A549 (cell line): ENCODE measurements around the gene COL5A1. TPM values are rescaled to one million over a fixed set of nuclear protein-coding genes. Genes with fewer than 3 reads are reported as not detected.

ENCODE experiments used
- ATAC-seq, 2 experiments: fragments of 200-7000 bp in 1 of 2; fragments of >200 bp in 1 of 2; cut with Nextera tagmentation in 1 of 2; cut with Tn5 transposase in 1 of 2; 3 replicates each; pipeline versions ENCODE4 v1.8.0 to v1.9.1; 2018 to 2020; ENCODE audit warnings: mild to moderate bottlenecking in 1 of 2, moderate library complexity in 1 of 2
- CTCF ChIA-PET: fragments of 300-600 bp; sonication (Branson Sonifier 250); formaldehyde crosslinking; extraction: SDS; loops from one replicate; lab custom pipeline; 2021; ENCODE audit warnings: antibody characterized with exemption, inconsistent platforms; lab: Yijun Ruan, JAX
- POLR2A ChIA-PET: fragments of 350-600 bp; formaldehyde crosslinking; extraction: SDS; loops from one replicate; lab custom pipeline; 2021; ENCODE audit warnings: antibody characterized with exemption, inconsistent platforms; lab: Yijun Ruan, JAX
- DNase-seq, 2 experiments: peaks; one replicate each; pipeline versions ENCODE4 v3.0.0 to v3.0.0-alpha.2; 2011 to 2016; ENCODE audit warnings: low read depth in 1 of 2, low spot score in 1 of 2
- FAIRE-seq: peaks from 2 replicates; lab custom pipeline; 2011; peaks lifted over from hg19 to GRCh38; lab: Jason Lieb, UNC
- H3K27ac ChIP-seq, 2 experiments: fragments of >200 bp; sonication (Bioruptor Twin); formaldehyde crosslinking; 3 replicates each; pipeline ENCODE4 v1.5.1; 2016 to 2017
- H3K4me1 ChIP-seq: fragments of >200 bp; sonication (Bioruptor Twin); formaldehyde crosslinking; 3 replicates; pipeline ENCODE4 v1.6.1; 2016
- H3K4me2 ChIP-seq: fragments of >200 bp; sonication (Bioruptor Twin); formaldehyde crosslinking; 3 replicates; pipeline ENCODE4 v1.6.1; 2016
- H3K4me3 ChIP-seq: fragments of >200 bp; sonication (Bioruptor Twin); formaldehyde crosslinking; 3 replicates; pipeline ENCODE4 v1.5.1; 2016
- H3K9me3 ChIP-seq: fragments of >200 bp; sonication (Bioruptor Twin); formaldehyde crosslinking; 3 replicates; pipeline ENCODE4 v1.6.1; 2016
- CEBPB ChIP-seq, 2 experiments: fragments of >200 bp in 1 of 2; sonication (Bioruptor Twin) in 1 of 2; formaldehyde crosslinking in 1 of 2; IDR thresholded peaks; 2 replicates each; pipeline ENCODE4 v1.6.1; 2012 to 2016
- CHD2 ChIP-seq: fragments of 150-350 bp; IDR thresholded peaks from 2 replicates; pipeline ENCODE4 v1.6.1; 2014; ENCODE audit warnings: low read length; ENCODE audit not compliant: partially characterized antibody
- E2F6 ChIP-seq: IDR thresholded peaks from 2 replicates; pipeline ENCODE4 v1.6.1; 2012; ENCODE audit warnings: low read depth, borderline replicate concordance
- ELK1 ChIP-seq: fragments of 150-350 bp; IDR thresholded peaks from 2 replicates; pipeline ENCODE4 v1.6.1; 2014; ENCODE audit warnings: low read depth, mild to moderate bottlenecking, low read length
- KDM5A ChIP-seq: fragments of 200-600 bp; sonication (generic); IDR thresholded peaks from 2 replicates; pipeline ENCODE4 v1.6.1; 2016; ENCODE audit warnings: antibody characterized with exemption, mild to moderate bottlenecking
- MAX ChIP-seq: IDR thresholded peaks from 2 replicates; pipeline ENCODE4 v1.6.1; 2012
- MYC ChIP-seq: IDR thresholded peaks from 2 replicates; pipeline ENCODE4 v1.6.1; 2012; ENCODE audit warnings: mild to moderate bottlenecking, inconsistent platforms, low read length, improper control_type of control experiment, borderline replicate concordance
- PBX3 ChIP-seq: IDR thresholded peaks from 2 replicates; pipeline ENCODE4 v1.6.1; 2012
- RAD21 ChIP-seq, 2 experiments: fragments of >200 bp in 1 of 2; sonication (Bioruptor Twin) in 1 of 2; formaldehyde crosslinking in 1 of 2; IDR thresholded peaks in 1 of 2; conservative IDR thresholded peaks in 1 of 2; 2 replicates in 1 of 2; 3 replicates in 1 of 2; pipeline ENCODE4 v1.6.1; 2012 to 2018; ENCODE audit warnings: inconsistent platforms in 1 of 2
- REST ChIP-seq: fragments of 200-600 bp; sonication (generic); IDR thresholded peaks from 2 replicates; pipeline ENCODE4 v1.6.1; 2016; ENCODE audit warnings: antibody characterized with exemption, mild to moderate bottlenecking, moderate library complexity
- USF2 ChIP-seq: fragments of 450-650 bp; IDR thresholded peaks from 2 replicates; pipeline ENCODE4 v1.6.1; 2014; ENCODE audit warnings: antibody characterized with exemption
- ZSCAN20 ChIP-seq: fragments of 250-450 bp; sonication (Bioruptor Pico); IDR thresholded peaks from 2 replicates; pipeline ENCODE4 v1.8.0; 2022; ENCODE audit warnings: mild to moderate bottlenecking, moderate library complexity
- WGBS: methylation state at CpG from one replicate; pipeline ENCODE4 v1.1.6; 2017; ENCODE audit errors: missing lambda C conversion rate; 5-methylcytosine and 5-hydroxymethylcytosine counted together
- polyA plus RNA-seq, 4 experiments: library from polyadenylated mRNA; depleted of rRNA in 3 of 4; stranded (reverse); fragments of >200 nt; fragmentation: RNase III in 1 of 4; extraction: RNeasy Plus Mini Kit Qiagen cat#74134 plus additional on column Dnase treatment in 1 of 4; gene quantifications; 2 replicates in 3 of 4; 3 replicates in 1 of 4; pipeline ENCODE4 v1.2.3, GENCODE V29; 2011 to 2017

The COL5A1 gene
- polyA plus RNA-seq, 2 of the 4 experiments (the other 2 are of a cell fraction): 16.1 to 67.5 TPM

GRCh38 chr9:134871697-134872340, 230.2 kb downstream of the COL5A1 start (continued):
- no peak for TF ChIP-seq USF2

GRCh38 chr9:134872482-134873231, 231.1 kb downstream of the COL5A1 start:
- H3K4me2 ChIP-seq: no peak overlapping the region
- WGBS: 40% methylated on average over 24 of the region's 24 CpGs
- ATAC-seq (no peak), FAIRE-seq (no peak), DNase-seq (no peak)
- ChIA-PET CTCF (interaction anchor here (1.3 kb wide), 1 partner anchor 17 kb away, joined by 4 read pairs; no protein-coding TSS in a partner anchor), POLR2A (no interaction called here)
- no peaks in the 10 kb centered on the region for H3K9me3 ChIP-seq
- TF ChIP-seq KDM5A (no peak), REST (peak; percentile 30; the same call in 1 of the 2 replicates), CHD2 (peak; percentile 45), RAD21 (conservative IDR thresholded peaks at IDR 0.05 in 1 of 2, IDR thresholded peaks at IDR 0.05 in 1 of 2) (no peak)
- H3K4me1 ChIP-seq: no peaks in the 10 kb centered on the region
- H3K4me3 ChIP-seq: no peak overlapping the region
- H3K27ac ChIP-seq: no peak overlapping the region

GRCh38 chr9:134875371-134875770, 233.8 kb downstream of the COL5A1 start:
- DNase-seq (no peak), ATAC-seq (no peak)
- no peak overlapping the region for H3K4me3 ChIP-seq
- no peaks in the 10 kb centered on the region for H3K4me1 ChIP-seq
- H3K9me3 ChIP-seq: no peaks in the 10 kb centered on the region
- H3K27ac ChIP-seq: no peak overlapping the region
- no peak for TF ChIP-seq ELK1
- TF ChIP-seq ZSCAN20 (CRISPR knock-in tag): no peak
- TF ChIP-seq MYC: no peak
- no peak for TF ChIP-seq CEBPB (IDR thresholded peaks at IDR 0.05)
- no peak for TF ChIP-seq PBX3
- TF ChIP-seq MAX: no peak
- no peak for TF ChIP-seq E2F6
- no peak for TF ChIP-seq CHD2
- TF ChIP-seq, all 56 proteins: peak for 0
- no peak overlapping the region for H3K4me2 ChIP-seq
- WGBS: 9% methylated on average over 1 of the region's 1 CpG
- CTCF ChIA-PET: interaction anchor here (1.1 kb wide), 1 partner anchor 8 kb away, joined by 3 read pairs; no protein-coding TSS in a partner anchor
- no peak for FAIRE-seq
- POLR2A ChIA-PET: no interaction called here
